Bladder microvascular endothelial cell (primary cell): Measurements from ENCODE around the gene ZFC3H1. TPM values are rescaled to one million over a fixed set of nuclear protein-coding genes. Genes with fewer than 3 reads are reported as not detected.

Experiments
- total RNA-seq: library from RNA; depleted of rRNA; stranded (reverse); fragments of >200 nt; gene quantifications from 2 replicates; pipeline ENCODE4 v1.2.3, GENCODE V29; 2014

Gene ZFC3H1, protein sequence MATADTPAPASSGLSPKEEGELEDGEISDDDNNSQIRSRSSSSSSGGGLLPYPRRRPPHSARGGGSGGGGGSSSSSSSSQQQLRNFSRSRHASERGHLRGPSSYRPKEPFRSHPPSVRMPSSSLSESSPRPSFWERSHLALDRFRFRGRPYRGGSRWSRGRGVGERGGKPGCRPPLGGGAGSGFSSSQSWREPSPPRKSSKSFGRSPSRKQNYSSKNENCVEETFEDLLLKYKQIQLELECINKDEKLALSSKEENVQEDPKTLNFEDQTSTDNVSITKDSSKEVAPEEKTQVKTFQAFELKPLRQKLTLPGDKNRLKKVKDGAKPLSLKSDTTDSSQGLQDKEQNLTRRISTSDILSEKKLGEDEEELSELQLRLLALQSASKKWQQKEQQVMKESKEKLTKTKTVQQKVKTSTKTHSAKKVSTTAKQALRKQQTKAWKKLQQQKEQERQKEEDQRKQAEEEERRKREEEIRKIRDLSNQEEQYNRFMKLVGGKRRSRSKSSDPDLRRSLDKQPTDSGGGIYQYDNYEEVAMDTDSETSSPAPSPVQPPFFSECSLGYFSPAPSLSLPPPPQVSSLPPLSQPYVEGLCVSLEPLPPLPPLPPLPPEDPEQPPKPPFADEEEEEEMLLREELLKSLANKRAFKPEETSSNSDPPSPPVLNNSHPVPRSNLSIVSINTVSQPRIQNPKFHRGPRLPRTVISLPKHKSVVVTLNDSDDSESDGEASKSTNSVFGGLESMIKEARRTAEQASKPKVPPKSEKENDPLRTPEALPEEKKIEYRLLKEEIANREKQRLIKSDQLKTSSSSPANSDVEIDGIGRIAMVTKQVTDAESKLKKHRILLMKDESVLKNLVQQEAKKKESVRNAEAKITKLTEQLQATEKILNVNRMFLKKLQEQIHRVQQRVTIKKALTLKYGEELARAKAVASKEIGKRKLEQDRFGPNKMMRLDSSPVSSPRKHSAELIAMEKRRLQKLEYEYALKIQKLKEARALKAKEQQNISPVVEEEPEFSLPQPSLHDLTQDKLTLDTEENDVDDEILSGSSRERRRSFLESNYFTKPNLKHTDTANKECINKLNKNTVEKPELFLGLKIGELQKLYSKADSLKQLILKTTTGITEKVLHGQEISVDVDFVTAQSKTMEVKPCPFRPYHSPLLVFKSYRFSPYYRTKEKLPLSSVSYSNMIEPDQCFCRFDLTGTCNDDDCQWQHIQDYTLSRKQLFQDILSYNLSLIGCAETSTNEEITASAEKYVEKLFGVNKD (N-terminal part only)
- 16.7 and 47.5 TPM in 2 replicates for total RNA-seq

GRCh38 chr12:71663561-71664410, at the start of gene ZFC3H1, which contains the start of gene THAP2:
Gene ZFC3H1 (minus strand): TSS chr12:71663848. CDS start chr12:71663610, 238 bp downstream.
Gene THAP2 (plus strand): TSS chr12:71664301. CDS start chr12:71664510, 209 bp downstream.

DNA sequence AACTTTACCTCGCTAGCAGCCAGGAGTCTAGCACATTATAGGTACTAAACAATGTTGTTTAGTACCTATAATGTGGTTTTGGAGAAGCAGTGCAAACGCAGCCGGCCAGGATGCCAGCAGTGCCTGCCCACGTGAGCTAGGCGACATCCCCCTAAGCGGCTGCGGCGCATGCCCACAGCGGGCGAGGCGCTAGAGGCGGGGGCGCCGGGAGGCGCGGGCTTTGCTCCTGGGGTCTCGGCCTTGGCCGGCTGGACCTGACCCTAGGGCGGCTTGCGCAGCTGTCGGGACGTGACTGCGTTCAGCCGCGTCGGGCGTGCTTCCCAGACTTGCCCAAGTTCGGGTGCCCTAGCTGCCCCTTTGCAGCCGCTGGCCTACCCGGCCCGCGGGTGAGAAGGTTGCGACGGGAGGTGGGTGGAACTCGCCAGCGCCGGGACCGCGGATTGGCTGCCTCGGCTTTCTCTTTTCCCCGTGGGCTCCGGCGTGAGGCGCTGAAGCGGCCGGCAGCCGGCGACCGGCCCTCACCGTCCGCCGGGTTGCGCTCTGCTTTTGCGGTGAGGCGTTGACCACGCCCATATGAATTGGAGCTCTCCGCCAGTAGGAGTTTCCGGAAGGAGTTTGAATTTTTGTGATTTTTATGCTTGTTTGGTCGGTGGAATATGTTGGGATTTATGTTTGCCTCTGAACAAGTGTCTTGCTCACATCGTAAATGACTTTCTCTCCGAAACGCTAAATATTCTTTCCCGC, 22.4 kb upstream of the ZFC3H1 start, which contains the start of gene TMEM19:
Gene TMEM19 (plus strand): TSS at position 169 of the 744 bp plus-strand sequence. CDS start 599 bp downstream, outside the sequence.

Other genes starting within 250 kb of the ZFC3H1 start
- not detected in 2 replicates for gene LGR5, start 224.1 kb downstream of the ZFC3H1 start, total RNA-seq
- gene THAP2, start 453 bp upstream of the ZFC3H1 start, total RNA-seq = 1.6 and 4.1 TPM in 2 replicates
- gene TMEM19, start 22.2 kb upstream of the ZFC3H1 start, total RNA-seq = 35.9 and 49.4 TPM in 2 replicates
- gene RAB21, start 91.0 kb upstream of the ZFC3H1 start, total RNA-seq = 5.5 and 45.6 TPM in 2 replicates
- gene TBC1D15, start 175.9 kb upstream of the ZFC3H1 start, total RNA-seq = 19.9 and 50.2 TPM in 2 replicates